ENCODE results near the gene PDE8A.

Gene PDE8A

GRCh38 chr15:85141726-85142125, 160.1 kb downstream of the PDE8A start:
- Histone ChIP-seq H3K27ac (ENCODE audit: low read length) (no peak overlapping the region), H3K79me2 (ENCODE audit: low read length) (no peaks in the 10 kb centered on the region), H3K27me3 (replicated peaks; ENCODE audit: insufficient read depth, low read length) (no peaks in the 10 kb centered on the region), H3K9me2 (replicated peaks; ENCODE audit: insufficient read depth, low read length) (no peaks in the 10 kb centered on the region), H3K4me1 (ENCODE audit: low read length) (no peaks in the 10 kb centered on the region), H4K20me1 (ENCODE audit: insufficient read depth, low read length) (no peaks in the 10 kb centered on the region), H3K4me2 (ENCODE audit: low read depth, low read length) (no peak overlapping the region), H3F3A (ENCODE audit: insufficient read depth, low read length) (no peaks in the 10 kb centered on the region), H2AFZ (ENCODE audit: low read length) (no peak overlapping the region), H3K36me3 (replicated peaks; ENCODE audit: insufficient read depth, low read length) (no peaks in the 10 kb centered on the region), H3K4me3 (ENCODE audit: low read length) (no peak overlapping the region), H3K9ac (ENCODE audit: low read length) (no peak overlapping the region), H3K9me3 (replicated peaks; ENCODE audit: insufficient read depth, low read length) (no peaks in the 10 kb centered on the region)
- TF ChIP-seq EZH2 (optimal IDR thresholded peaks at IDR 0.05; ENCODE audit: low read depth, low read length), result no peak
- no peak for TF ChIP-seq CTCF (IDR thresholded peaks at IDR 0.05; ENCODE audit: low read length)
- TF ChIP-seq EZH2phosphoT487 (IDR thresholded peaks at IDR 0.05; ENCODE audit: low read length), result no peak
- no peak for DNase-seq

GRCh38 chr15:85142312-85142711, 160.7 kb downstream of the PDE8A start:
- Histone ChIP-seq H3K27ac (ENCODE audit: low read length) (no peak overlapping the region), H3F3A (ENCODE audit: insufficient read depth, low read length) (no peaks in the 10 kb centered on the region), H4K20me1 (ENCODE audit: insufficient read depth, low read length) (no peaks in the 10 kb centered on the region), H3K4me1 (ENCODE audit: low read length) (no peaks in the 10 kb centered on the region), H3K4me2 (ENCODE audit: low read depth, low read length) (no peak overlapping the region), H3K79me2 (ENCODE audit: low read length) (no peaks in the 10 kb centered on the region), H3K9me3 (replicated peaks; ENCODE audit: insufficient read depth, low read length) (no peaks in the 10 kb centered on the region), H3K4me3 (ENCODE audit: low read length) (no peak overlapping the region), H2AFZ (ENCODE audit: low read length) (no peak overlapping the region), H3K9ac (ENCODE audit: low read length) (no peak overlapping the region), H3K9me2 (replicated peaks; ENCODE audit: insufficient read depth, low read length) (no peaks in the 10 kb centered on the region), H3K36me3 (replicated peaks; ENCODE audit: insufficient read depth, low read length) (no peaks in the 10 kb centered on the region), H3K27me3 (replicated peaks; ENCODE audit: insufficient read depth, low read length) (no peaks in the 10 kb centered on the region)
- DNase-seq, result no peak
- no peak for TF ChIP-seq EZH2phosphoT487 (IDR thresholded peaks at IDR 0.05; ENCODE audit: low read length)

- Histone ChIP-seq H3K4me2 (ENCODE audit: low read depth, low read length) (no peak overlapping the region), H3F3A (ENCODE audit: insufficient read depth, low read length) (no peaks in the 10 kb centered on the region), H3K4me1 (ENCODE audit: low read length) (no peaks in the 10 kb centered on the region), H3K79me2 (ENCODE audit: low read length) (no peaks in the 10 kb centered on the region), H3K9me2 (replicated peaks; ENCODE audit: insufficient read depth, low read length) (no peaks in the 10 kb centered on the region), H3K4me3 (ENCODE audit: low read length) (no peak overlapping the region), H4K20me1 (ENCODE audit: insufficient read depth, low read length) (no peaks in the 10 kb centered on the region), H3K27me3 (replicated peaks; ENCODE audit: insufficient read depth, low read length) (no peaks in the 10 kb centered on the region), H3K9me3 (replicated peaks; ENCODE audit: insufficient read depth, low read length) (no peaks in the 10 kb centered on the region), H3K27ac (ENCODE audit: low read length) (no peak overlapping the region), H3K36me3 (replicated peaks; ENCODE audit: insufficient read depth, low read length) (no peaks in the 10 kb centered on the region), H2AFZ (ENCODE audit: low read length) (no peak overlapping the region), H3K9ac (ENCODE audit: low read length) (no peak overlapping the region)
- DNase-seq, result no peak
- no peak for TF ChIP-seq EZH2 (optimal IDR thresholded peaks at IDR 0.05; ENCODE audit: low read depth, low read length)
- TF ChIP-seq CTCF (IDR thresholded peaks at IDR 0.05; ENCODE audit: low read length), result no peak
- TF ChIP-seq EZH2phosphoT487 (IDR thresholded peaks at IDR 0.05; ENCODE audit: low read length), result no peak
Measured at GRCh38 chr15:85149465-85150129, 167.9 kb downstream of the PDE8A start.

GRCh38 chr15:85150130-85150480, 168.4 kb downstream of the PDE8A start:
- no peaks in the 10 kb centered on the region for H3K79me2 ChIP-seq (ENCODE audit: low read length)
- no peaks in the 10 kb centered on the region for H3K27me3 ChIP-seq (replicated peaks; ENCODE audit: insufficient read depth, low read length)
- H2AFZ ChIP-seq (ENCODE audit: low read length), result no peak overlapping the region
- no peaks in the 10 kb centered on the region for H3K9me3 ChIP-seq (replicated peaks; ENCODE audit: insufficient read depth, low read length)
- H3K9me2 ChIP-seq (replicated peaks; ENCODE audit: insufficient read depth, low read length), result no peaks in the 10 kb centered on the region
- TF ChIP-seq EZH2phosphoT487 (IDR thresholded peaks at IDR 0.05; ENCODE audit: low read length) (no peak), CTCF (IDR thresholded peaks at IDR 0.05; ENCODE audit: low read length) (no peak), EZH2 (optimal IDR thresholded peaks at IDR 0.05; ENCODE audit: low read depth, low read length) (no peak)
- no peaks in the 10 kb centered on the region for H4K20me1 ChIP-seq (ENCODE audit: insufficient read depth, low read length)
- H3K4me2 ChIP-seq (ENCODE audit: low read depth, low read length), result no peak overlapping the region
- no peaks in the 10 kb centered on the region for H3K36me3 ChIP-seq (replicated peaks; ENCODE audit: insufficient read depth, low read length)
- no peaks in the 10 kb centered on the region for H3K4me1 ChIP-seq (ENCODE audit: low read length)
- no peak for DNase-seq
- H3K9ac ChIP-seq (ENCODE audit: low read length), result no peak overlapping the region
- H3K27ac ChIP-seq (ENCODE audit: low read length), result no peak overlapping the region
- H3K4me3 ChIP-seq (ENCODE audit: low read length), result no peak overlapping the region
- no peaks in the 10 kb centered on the region for H3F3A ChIP-seq (ENCODE audit: insufficient read depth, low read length)
